Bronchial epithelial cell (primary cell): Measurements from ENCODE around the gene USP22. TPM values are rescaled to one million over a fixed set of nuclear protein-coding genes. Genes with fewer than 3 reads are reported as not detected.
A peak's percentile ranks its signal among the peaks of the same experiment; 100 is the strongest.

ENCODE experiments used
- DNase-seq: peaks from one replicate; pipeline ENCODE4 v3.0.0-alpha.2; 2010; ENCODE audit warnings: low read depth
- FAIRE-seq: peaks from 2 replicates; lab custom pipeline; 2011; peaks lifted over from hg19 to GRCh38; lab: Jason Lieb, UNC
- H3K27me3 ChIP-seq: 2 replicates; pipeline ENCODE4 v1.5.1; 2011; ENCODE audit warnings: low read length; ENCODE audit not compliant: control insufficient read depth, insufficient read depth
- H3K36me3 ChIP-seq: 2 replicates; pipeline ENCODE4 v1.5.1; 2011; ENCODE audit warnings: low read length; ENCODE audit not compliant: control insufficient read depth, insufficient read depth
- H3K4me3 ChIP-seq: 2 replicates; pipeline ENCODE4 v1.5.1; 2011; ENCODE audit warnings: mild to moderate bottlenecking, low read depth, low read length, control low read depth
- CTCF ChIP-seq: IDR thresholded peaks from 2 replicates; pipeline ENCODE4 v1.5.1; 2011; ENCODE audit warnings: mild to moderate bottlenecking, moderate library complexity, low read length, control low read depth, inconsistent platforms; ENCODE audit not compliant: insufficient read depth, severe bottlenecking
- total RNA-seq: library from RNA; depleted of rRNA; stranded (reverse); fragments of >200 nt; gene quantifications from 2 replicates; pipeline ENCODE4 v1.2.1, GENCODE V29; 2014

The USP22 gene
- total RNA-seq, 1 donor from 2014 or later = 165 TPM

- DNase-seq (no peak), FAIRE-seq (peak; percentile 47)
- H3K4me3 ChIP-seq = no peak overlapping the region
- no peaks in the 10 kb centered on the region for H3K36me3 ChIP-seq
- no peaks in the 10 kb centered on the region for H3K27me3 ChIP-seq
- no peak for TF ChIP-seq CTCF
These were observed 54.7 kb downstream of the USP22 start for GRCh38 chr17:20988001-20988636.

GRCh38 chr17:20987511-20987910 is 55.3 kb downstream of the USP22 start:
- no peak for TF ChIP-seq CTCF
- FAIRE-seq (no peak), DNase-seq (no peak)
- Histone ChIP-seq H3K27me3 (no peaks in the 10 kb centered on the region), H3K4me3 (no peak overlapping the region), H3K36me3 (no peaks in the 10 kb centered on the region)

GRCh38 chr17:20986767-20987510 is 55.9 kb downstream of the USP22 start:
- FAIRE-seq (peak; percentile 32), DNase-seq (no peak)
- TF ChIP-seq CTCF = no peak
- Histone ChIP-seq H3K27me3 (no peaks in the 10 kb centered on the region), H3K4me3 (no peak overlapping the region), H3K36me3 (no peaks in the 10 kb centered on the region)

GRCh38 chr17:20983359-20983637 is 59.5 kb downstream of the USP22 start:
- TF ChIP-seq CTCF = no peak
- H3K36me3 ChIP-seq = no peaks in the 10 kb centered on the region

GRCh38 chr17:20982589-20983358 is 60.0 kb downstream of the USP22 start:
- TF ChIP-seq CTCF = no peak
- no peak for DNase-seq
- Histone ChIP-seq H3K36me3 (no peaks in the 10 kb centered on the region), H3K4me3 (no peak overlapping the region), H3K27me3 (no peaks in the 10 kb centered on the region)
- no peak for FAIRE-seq

More at GRCh38 chr17:20983359-20983637, 59.5 kb downstream of the USP22 start:
- FAIRE-seq = no peak
- DNase-seq = no peak
- Histone ChIP-seq H3K27me3 (no peaks in the 10 kb centered on the region), H3K4me3 (no peak overlapping the region)
